Activated naive CD4-positive, alpha-beta T cell treated with anti-CD3 and anti-CD28 coated beads, Interleukin-2, amount 50 U/mL, for 72 hours (primary cell): ENCODE results near the gene TTYH3. TPM values are rescaled to one million over a fixed set of nuclear protein-coding genes. Genes with fewer than 3 reads are reported as not detected.

Experiments
- ATAC-seq, 2 donors: fragments of 150-1000 bp; cut with Tn5 transposase; 2 replicates each; pipeline ENCODE4 v1.10.0; 2021; ENCODE audit warnings: mild to moderate bottlenecking in 2 of 2, moderate library complexity in 2 of 2
- DNase-seq, 2 donors: peaks; one replicate each; pipeline ENCODE4 v3.0.0; 2021 to 2022; ENCODE audit warnings: low spot score in 2 of 2
- H3K27ac Mint-ChIP-seq, 2 donors: one replicate each; pipeline ENCODE4 v1.8.0; 2022; ENCODE audit warnings: mild to moderate bottlenecking in 2 of 2, mixed read lengths in 2 of 2
- H3K36me3 Mint-ChIP-seq, 2 donors: one replicate each; pipeline ENCODE4 v1.8.0; 2022; ENCODE audit warnings: mixed read lengths in 2 of 2
- H3K9me3 Mint-ChIP-seq, 2 donors: one replicate each; pipeline ENCODE4 v1.8.0; 2022; ENCODE audit warnings: mixed read lengths in 2 of 2
- total RNA-seq, 2 donors: library from RNA; stranded (reverse); gene quantifications; one replicate each; pipeline ENCODE4 v1.2.3, GENCODE V29; 2022

The TTYH3 gene
- total RNA-seq, 2 donors from 2014 or later = 23.8 to 28.3 TPM

DNA sequence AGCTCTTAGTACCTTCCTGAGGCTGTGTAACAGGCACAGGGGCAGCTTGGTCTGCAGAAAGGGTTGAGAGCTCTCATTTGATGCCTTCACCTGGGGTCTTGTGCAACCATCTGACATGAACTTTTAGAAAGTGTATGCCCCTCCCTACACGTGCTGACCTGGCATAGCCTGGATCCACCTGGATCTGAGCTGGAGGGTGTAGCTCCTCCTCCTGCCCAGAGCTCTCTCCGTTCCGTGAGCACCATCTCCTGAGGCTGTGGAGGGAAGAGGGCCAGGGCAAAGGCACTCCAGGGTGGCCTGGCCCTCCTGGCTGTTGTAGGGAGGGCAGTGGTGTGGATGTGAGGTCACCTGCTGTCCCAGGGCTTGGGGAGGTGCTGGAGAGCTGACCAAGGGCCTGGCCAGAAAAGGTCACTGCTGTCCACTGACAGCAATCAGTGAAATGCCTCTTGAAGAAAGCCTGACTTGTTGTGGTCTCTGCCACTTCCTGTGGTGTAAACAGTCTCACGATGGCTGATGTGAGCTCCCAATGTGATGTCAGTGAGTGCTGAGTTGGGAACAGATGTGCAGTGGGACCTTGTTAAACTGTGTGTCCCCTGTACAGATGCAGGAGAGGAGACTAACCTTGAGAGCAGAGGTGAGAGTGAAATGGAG, 79.2 kb downstream of the TTYH3 start:
- Mint-ChIP-seq H3K36me3 (peaks cover 0 to 7% of the 10 kb centered on the region in 2 donors), H3K9me3 (no peaks in the 10 kb centered on the region), H3K27ac (peak overlapping the region in 1 of 2 donors; percentile 23)
- DNase-seq = no peak
- ATAC-seq = peak; percentile 44 to 45

DNA sequence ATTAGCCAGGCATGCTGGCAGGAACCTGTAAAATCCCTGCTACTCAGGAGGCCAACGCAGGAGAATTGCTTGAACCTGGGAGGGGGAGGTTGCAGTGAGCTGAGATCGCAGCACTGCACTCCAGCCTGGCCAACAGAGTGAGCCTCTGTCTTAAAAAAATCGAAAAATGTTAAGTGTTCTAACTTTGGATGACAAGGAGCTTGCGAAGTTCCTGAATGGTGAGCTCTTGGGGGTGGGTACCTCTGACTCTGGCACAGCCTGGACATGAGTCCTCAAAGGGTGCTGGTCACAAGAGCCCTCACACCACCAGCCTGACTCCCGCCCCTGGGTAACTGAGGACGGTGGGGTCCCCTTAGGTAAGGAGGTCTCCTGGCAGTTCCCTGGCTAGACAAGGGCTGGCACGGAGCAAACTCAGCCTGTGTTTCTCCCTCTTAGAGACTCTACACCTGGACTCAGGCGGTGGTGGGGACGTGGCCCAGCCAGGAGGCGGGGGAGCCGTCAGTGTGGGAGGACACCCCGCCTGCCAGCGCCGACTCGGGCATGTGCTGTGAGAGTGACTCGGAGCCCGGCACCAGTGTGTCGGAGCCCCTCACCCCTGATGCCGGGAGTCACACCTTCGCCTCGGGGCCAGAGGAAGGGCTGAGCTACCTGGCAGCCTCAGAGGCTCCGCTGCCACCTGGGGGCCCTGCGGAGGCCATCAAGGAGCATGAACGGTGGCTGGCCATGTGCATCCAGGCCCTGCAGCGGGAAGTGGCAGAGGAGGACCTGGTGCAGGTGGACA, 80.3 kb downstream of the TTYH3 start:
- no peak overlapping the region for H3K27ac Mint-ChIP-seq
- peaks cover 0 to 7% of the 10 kb centered on the region in 2 donors for H3K36me3 Mint-ChIP-seq
- no peak for ATAC-seq
- H3K9me3 Mint-ChIP-seq = no peaks in the 10 kb centered on the region
- DNase-seq = no peak

DNA sequence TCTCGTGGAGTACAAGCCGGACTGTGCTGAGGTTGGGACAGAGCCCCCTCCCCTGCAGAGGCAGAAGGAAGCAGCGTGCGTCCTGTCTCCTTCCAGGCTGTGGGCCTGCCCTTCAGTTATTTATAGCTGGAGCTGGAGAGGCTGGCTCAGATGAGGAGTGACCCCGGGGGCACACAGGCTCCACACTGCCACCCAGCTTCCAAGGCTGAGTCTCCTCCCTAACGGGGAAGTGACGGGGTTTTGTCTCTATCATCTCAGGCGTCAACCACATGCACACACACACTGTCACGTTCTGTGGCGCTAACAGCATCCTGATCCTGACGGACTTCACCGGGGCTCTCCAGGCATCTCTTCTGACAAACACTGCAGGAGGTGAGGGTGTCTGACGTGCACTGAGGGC, 81.6 kb downstream of the TTYH3 start:
- ATAC-seq = no peak
- no peak for DNase-seq
- Mint-ChIP-seq H3K36me3 (peaks cover 0 to 7% of the 10 kb centered on the region in 2 donors), H3K9me3 (no peaks in the 10 kb centered on the region), H3K27ac (no peak overlapping the region)

DNA sequence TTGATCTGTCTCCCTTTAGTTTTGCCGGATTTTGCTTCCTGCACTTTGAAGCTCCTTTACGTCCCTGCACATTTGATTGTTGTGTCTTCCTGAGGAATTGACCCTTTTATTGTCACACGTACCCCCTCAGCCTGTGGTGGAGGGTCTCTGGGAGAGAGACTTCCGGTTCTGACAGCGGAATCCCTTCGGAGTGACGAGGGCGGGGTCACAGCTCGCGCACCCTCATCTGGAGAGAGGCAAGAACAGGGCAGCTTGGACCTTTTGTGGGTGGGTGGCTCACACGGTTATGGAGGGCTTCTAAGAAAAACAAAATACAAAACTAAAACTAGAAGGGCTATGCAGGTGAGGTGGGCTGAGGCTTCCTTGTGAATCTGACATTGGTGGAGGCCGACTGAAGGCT, 82.2 kb downstream of the TTYH3 start:
- Mint-ChIP-seq H3K27ac (no peak overlapping the region), H3K36me3 (peaks cover 0 to 7% of the 10 kb centered on the region in 2 donors), H3K9me3 (no peaks in the 10 kb centered on the region)
- DNase-seq = no peak
- no peak for ATAC-seq

Other genes with a start within 250 kb of the TTYH3 start
- 1 to 10 TPM; 1.3 to 2.6 TPM for gene CHST12, start 228.4 kb upstream of the TTYH3 start, total RNA-seq
- gene GRIFIN, start 155.6 kb upstream of the TTYH3 start, total RNA-seq = not detected
- 10 to 100 TPM; 17.8 to 21.1 TPM for gene LFNG, start 112.2 kb upstream of the TTYH3 start, total RNA-seq
- gene BRAT1, start 76.5 kb upstream of the TTYH3 start, total RNA-seq = 10 to 100 TPM; 26.5 to 37.5 TPM
- gene IQCE, start 73.0 kb upstream of the TTYH3 start, total RNA-seq = 1 to 10 TPM; 7.3 to 9.5 TPM
- under 1 TPM; 0.06 to 0.14 TPM for gene AMZ1, start 56.2 kb downstream of the TTYH3 start, total RNA-seq
- 10 to 100 TPM; 16.7 to 19.8 TPM for gene GNA12, start 212.3 kb downstream of the TTYH3 start, total RNA-seq